HG02588 (cell line): ENCODE results near the gene GGCX.
"Not testable (repeated sequence)": the region's sequence is repeated elsewhere in the genome, so short reads cannot be mapped to it uniquely, and the experiment has no call there.

Source experiments
- ATAC-seq: cut with Tn5 transposase; IDR thresholded peaks from one replicate; pipeline ENCODE4 v1.9.1; 2021; ENCODE audit warnings: mild to moderate bottlenecking, moderate library complexity; ENCODE audit not compliant: unreplicated experiment

The GGCX gene

GRCh38 chr2:85561280-85562212, at the start of gene GGCX:
TSS of gene GGCX (minus strand) at chr2:85561493. CDS start at chr2:85561428, 65 bp downstream.
- ATAC-seq = peak; percentile 91

- no peak for ATAC-seq
These were observed 46.2 kb upstream of the GGCX start for GRCh38 chr2:85607268-85608215.

GRCh38 chr2:85606116-85606455, 44.8 kb upstream of the GGCX start:
- ATAC-seq = no peak

- ATAC-seq = no peak
These were observed 44.3 kb upstream of the GGCX start for GRCh38 chr2:85605406-85606115.

GRCh38 chr2:85604568-85605339, 43.5 kb upstream of the GGCX start:
- ATAC-seq = no peak

GRCh38 chr2:85604133-85604444, 42.8 kb upstream of the GGCX start:
- not testable (repeated sequence) for ATAC-seq

- ATAC-seq = peak; percentile 95
These were observed 41.4 kb upstream of the GGCX start, which contains the start of gene TMEM150A for GRCh38 chr2:85602476-85603234. TSS of gene TMEM150A (minus strand) at chr2:85602698. CDS start at chr2:85601948, 750 bp downstream.

GRCh38 chr2:85601771-85602475, 40.6 kb upstream of the GGCX start:
- peak; percentile 44 for ATAC-seq

GRCh38 chr2:85600951-85601770, 39.9 kb upstream of the GGCX start:
- no peak for ATAC-seq

GRCh38 chr2:85600235-85600575, 38.9 kb upstream of the GGCX start:
- no peak for ATAC-seq

GRCh38 chr2:85599468-85600234, 38.4 kb upstream of the GGCX start:
- ATAC-seq = no peak

GRCh38 chr2:85598594-85599340, 37.5 kb upstream of the GGCX start:
- no peak for ATAC-seq

- no peak for ATAC-seq
These were observed 35.9 kb upstream of the GGCX start for GRCh38 chr2:85597241-85597640.

- ATAC-seq = no peak
These were observed 35.3 kb upstream of the GGCX start for GRCh38 chr2:85596486-85597143.

GRCh38 chr2:85596026-85596333, 34.7 kb upstream of the GGCX start:
- no peak for ATAC-seq

- peak; percentile 97 for ATAC-seq
These were observed 34.2 kb upstream of the GGCX start, which contains the start of gene RNF181 for GRCh38 chr2:85595301-85596025. TSS of gene RNF181 (plus strand) at chr2:85595745. CDS start at chr2:85595764, 19 bp downstream.
